ENCODE measurements around the gene TBCA.

TBCA gene

DNA sequence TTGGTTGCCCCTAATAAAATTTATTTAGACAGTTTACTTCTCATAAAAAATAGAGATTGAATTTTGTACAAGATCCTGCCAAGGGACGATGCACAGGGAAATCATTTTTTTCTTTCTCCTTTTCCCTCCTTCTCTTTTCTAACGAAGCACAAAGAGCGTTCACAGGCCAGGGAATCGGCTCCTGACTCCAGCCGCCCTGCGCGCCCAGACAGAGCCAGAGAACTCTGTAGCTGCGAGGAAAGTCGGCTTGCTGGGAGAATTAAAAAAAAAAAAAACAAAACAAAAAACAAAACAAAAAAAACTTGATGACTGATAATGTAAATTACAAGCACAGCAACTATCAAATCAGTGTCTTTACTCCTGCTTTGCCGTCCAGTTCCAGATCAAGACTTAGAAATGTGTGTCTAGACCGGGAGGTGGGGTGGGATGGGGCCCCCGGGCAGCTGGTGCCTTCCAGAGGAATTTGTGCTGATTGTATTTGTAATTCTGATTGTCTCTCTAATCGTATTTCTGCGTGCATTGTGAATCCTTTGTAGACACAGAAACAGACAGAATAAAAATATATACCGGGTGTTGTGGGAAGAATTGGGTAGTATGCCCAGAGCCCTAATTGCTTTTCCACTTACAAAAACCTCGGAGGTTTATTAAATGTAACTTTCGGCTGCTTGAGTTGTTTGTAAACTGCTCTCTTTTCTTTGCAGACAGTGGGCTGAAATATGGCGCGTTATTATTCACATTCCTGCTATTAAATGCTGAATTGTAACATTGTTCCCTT is 134.0 kb downstream of the TBCA start:
- no peak for DNase-seq

DNA sequence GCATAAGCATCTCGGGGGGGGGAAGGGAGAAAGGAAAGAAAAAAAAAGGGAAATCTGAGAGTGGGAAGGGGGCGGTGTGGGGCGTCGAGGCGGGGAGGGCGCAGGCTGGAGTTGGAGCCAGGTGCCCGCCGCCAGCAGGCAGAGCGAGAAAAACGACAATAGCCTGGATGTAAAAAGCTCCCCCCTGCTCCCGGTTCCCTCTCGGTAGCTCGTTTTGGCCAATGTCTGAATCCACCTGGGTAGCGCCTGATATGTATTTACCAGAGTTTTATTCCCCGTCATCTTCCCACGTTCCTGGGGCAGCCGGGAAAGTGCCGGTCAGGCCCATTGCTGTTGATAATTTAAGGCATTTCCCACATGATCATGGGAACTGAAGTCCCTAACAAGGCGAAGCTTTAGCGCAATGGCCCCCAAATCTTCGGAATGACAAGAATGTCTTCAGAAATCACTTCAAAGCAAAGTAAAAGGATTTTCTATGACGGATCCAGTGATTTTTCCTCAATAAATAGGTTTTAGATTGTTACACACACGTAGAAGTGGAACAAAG is 134.7 kb downstream of the TBCA start:
- no peak for DNase-seq
